Measurements from ENCODE around the gene IGSF3.
"Not testable (repeated sequence)": the region's sequence is repeated elsewhere in the genome, so short reads cannot be mapped to it uniquely, and the experiment has no call there.

Gene IGSF3

GRCh38 chr1:116642311-116643280, 24.9 kb downstream of the IGSF3 start:
- H3K27ac ChIP-seq (ENCODE audit: low read length); H3K4me3 ChIP-seq (ENCODE audit: low read length); H3K27me3 ChIP-seq (ENCODE audit: control insufficient read depth, insufficient read depth, low read length); H3K36me3 ChIP-seq (ENCODE audit: control insufficient read depth, low read depth, low read length); H3K9me3 ChIP-seq (ENCODE audit: control insufficient read depth, low read depth, low read length); H3K9ac ChIP-seq (ENCODE audit: low read length): not testable (repeated sequence)
- peaks cover 26% of the 10 kb centered on the region for H3K4me1 ChIP-seq (ENCODE audit: control insufficient read depth, low read depth, low read length)

- H3K9ac ChIP-seq (ENCODE audit: low read length); H3K9me3 ChIP-seq (ENCODE audit: control insufficient read depth, low read depth, low read length); H3K27me3 ChIP-seq (ENCODE audit: control insufficient read depth, insufficient read depth, low read length); H3K4me1 ChIP-seq (ENCODE audit: control insufficient read depth, low read depth, low read length); H3K4me3 ChIP-seq (ENCODE audit: low read length); H3K27ac ChIP-seq (ENCODE audit: low read length); H3K36me3 ChIP-seq (ENCODE audit: control insufficient read depth, low read depth, low read length): not testable (repeated sequence)
Observed at GRCh38 chr1:116637583-116637982, 29.9 kb downstream of the IGSF3 start.

DNA sequence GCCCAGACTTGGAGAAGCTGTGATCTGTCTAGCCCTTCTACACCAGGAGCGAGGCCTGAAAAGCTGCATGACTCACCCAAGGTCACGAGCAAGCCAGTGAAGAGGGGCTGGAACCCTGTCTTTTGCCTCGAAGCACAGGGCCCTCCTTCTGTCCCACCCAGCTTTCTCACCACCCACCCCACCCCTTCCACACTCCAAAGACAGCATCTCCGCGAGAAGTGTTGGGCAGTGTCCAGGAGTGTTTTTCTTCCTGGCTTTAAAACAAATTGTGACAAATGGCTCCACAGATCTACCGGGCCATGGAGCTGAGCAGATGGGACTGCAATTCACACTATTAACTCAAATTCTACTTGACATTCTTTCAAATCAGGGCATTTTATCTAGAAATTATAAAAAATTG, 30.9 kb downstream of the IGSF3 start:
- not testable (repeated sequence) for H3K9ac ChIP-seq (ENCODE audit: low read length); H3K27ac ChIP-seq (ENCODE audit: low read length); H3K4me3 ChIP-seq (ENCODE audit: low read length); H3K27me3 ChIP-seq (ENCODE audit: control insufficient read depth, insufficient read depth, low read length); H3K4me1 ChIP-seq (ENCODE audit: control insufficient read depth, low read depth, low read length); H3K9me3 ChIP-seq (ENCODE audit: control insufficient read depth, low read depth, low read length); H3K36me3 ChIP-seq (ENCODE audit: control insufficient read depth, low read depth, low read length)

DNA sequence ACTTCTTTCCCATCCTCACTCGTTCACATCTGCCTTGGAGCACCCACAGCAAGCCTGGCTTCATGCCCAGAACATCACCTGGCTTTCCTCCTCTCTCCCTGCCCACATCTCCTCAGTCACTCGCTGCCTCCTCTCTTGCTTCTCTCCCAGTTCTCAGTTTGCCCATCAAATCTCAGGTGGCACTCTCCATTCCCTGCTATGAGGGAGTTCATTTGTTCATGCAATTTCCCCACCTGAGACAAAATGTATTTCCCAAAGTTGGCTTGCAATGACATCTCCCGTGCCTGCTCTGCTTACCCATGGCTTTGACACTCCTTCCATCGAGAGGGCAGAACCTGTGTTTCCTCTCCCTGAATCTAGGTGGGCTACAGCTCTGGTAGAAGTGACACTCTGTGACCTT, 33.1 kb downstream of the IGSF3 start:
- not testable (repeated sequence) for H3K27ac ChIP-seq (ENCODE audit: low read length); H3K4me3 ChIP-seq (ENCODE audit: low read length); H3K36me3 ChIP-seq (ENCODE audit: control insufficient read depth, low read depth, low read length); H3K9me3 ChIP-seq (ENCODE audit: control insufficient read depth, low read depth, low read length); H3K27me3 ChIP-seq (ENCODE audit: control insufficient read depth, insufficient read depth, low read length); H3K9ac ChIP-seq (ENCODE audit: low read length)
- H3K4me1 ChIP-seq (ENCODE audit: control insufficient read depth, low read depth, low read length) = peaks cover 10% of the 10 kb centered on the region

- H3K9ac ChIP-seq (ENCODE audit: low read length) = not testable (repeated sequence)
Observed at GRCh38 chr1:116631996-116632925, 35.3 kb downstream of the IGSF3 start.

DNA sequence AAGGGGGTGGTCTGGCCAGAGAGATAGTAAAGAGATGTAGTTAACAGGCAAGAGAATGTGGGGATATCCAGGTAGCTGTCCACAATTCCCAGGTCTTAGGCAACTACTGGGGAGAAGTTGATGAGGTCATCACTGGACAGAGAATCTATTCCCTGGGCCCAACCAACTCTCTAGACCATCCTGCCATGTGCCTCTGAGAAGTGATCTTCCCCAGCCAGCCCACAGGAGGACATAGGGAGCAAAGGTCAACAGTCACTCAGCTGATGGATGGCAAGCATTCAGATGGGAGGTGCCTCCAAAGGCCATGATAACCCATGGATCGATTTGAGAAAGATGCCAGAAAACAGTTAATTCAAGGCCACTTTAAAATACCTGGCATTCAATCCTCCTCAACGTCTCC, 36.0 kb downstream of the IGSF3 start:
- not testable (repeated sequence) for H3K9me3 ChIP-seq (ENCODE audit: control insufficient read depth, low read depth, low read length); H3K4me3 ChIP-seq (ENCODE audit: low read length); H3K27me3 ChIP-seq (ENCODE audit: control insufficient read depth, insufficient read depth, low read length); H3K27ac ChIP-seq (ENCODE audit: low read length); H3K36me3 ChIP-seq (ENCODE audit: control insufficient read depth, low read depth, low read length); H3K9ac ChIP-seq (ENCODE audit: low read length)
- H3K4me1 ChIP-seq (ENCODE audit: control insufficient read depth, low read depth, low read length) = peaks cover 27% of the 10 kb centered on the region

More at GRCh38 chr1:116631996-116632925, 35.3 kb downstream of the IGSF3 start:
- H3K36me3 ChIP-seq (ENCODE audit: control insufficient read depth, low read depth, low read length); H3K4me3 ChIP-seq (ENCODE audit: low read length); H3K27me3 ChIP-seq (ENCODE audit: control insufficient read depth, insufficient read depth, low read length); H3K27ac ChIP-seq (ENCODE audit: low read length); H3K9me3 ChIP-seq (ENCODE audit: control insufficient read depth, low read depth, low read length): not testable (repeated sequence)
- peaks cover 22% of the 10 kb centered on the region for H3K4me1 ChIP-seq (ENCODE audit: control insufficient read depth, low read depth, low read length)

DNA sequence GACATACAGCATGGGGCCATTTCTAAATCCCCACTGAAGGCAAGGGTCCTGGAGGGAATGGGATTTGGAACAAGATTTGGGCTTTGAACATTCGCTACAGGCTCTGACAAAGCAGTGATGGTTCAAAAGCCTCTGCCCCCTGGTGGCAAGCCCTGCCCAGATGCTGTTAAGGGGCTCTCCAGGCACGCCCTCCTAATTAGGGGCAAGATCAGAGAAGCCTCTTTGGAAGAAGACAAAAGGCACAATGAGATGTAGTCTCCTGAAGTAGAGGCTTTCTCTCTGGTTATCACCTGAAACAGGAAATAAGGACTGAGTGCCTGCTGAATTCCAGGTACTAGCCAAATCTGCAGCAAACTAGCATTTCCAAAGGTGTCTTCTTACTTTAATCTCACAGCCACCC, 37.5 kb downstream of the IGSF3 start:
- not testable (repeated sequence) for H3K9ac ChIP-seq (ENCODE audit: low read length); H3K27ac ChIP-seq (ENCODE audit: low read length); H3K9me3 ChIP-seq (ENCODE audit: control insufficient read depth, low read depth, low read length); H3K36me3 ChIP-seq (ENCODE audit: control insufficient read depth, low read depth, low read length); H3K4me3 ChIP-seq (ENCODE audit: low read length); H3K27me3 ChIP-seq (ENCODE audit: control insufficient read depth, insufficient read depth, low read length)
- H3K4me1 ChIP-seq (ENCODE audit: control insufficient read depth, low read depth, low read length) = peaks cover 27% of the 10 kb centered on the region

GRCh38 chr1:116629441-116629840, 38.1 kb downstream of the IGSF3 start:
- H3K36me3 ChIP-seq (ENCODE audit: control insufficient read depth, low read depth, low read length); H3K4me3 ChIP-seq (ENCODE audit: low read length); H3K9ac ChIP-seq (ENCODE audit: low read length); H3K27me3 ChIP-seq (ENCODE audit: control insufficient read depth, insufficient read depth, low read length); H3K27ac ChIP-seq (ENCODE audit: low read length); H3K9me3 ChIP-seq (ENCODE audit: control insufficient read depth, low read depth, low read length): not testable (repeated sequence)
- peaks cover 27% of the 10 kb centered on the region for H3K4me1 ChIP-seq (ENCODE audit: control insufficient read depth, low read depth, low read length)

DNA sequence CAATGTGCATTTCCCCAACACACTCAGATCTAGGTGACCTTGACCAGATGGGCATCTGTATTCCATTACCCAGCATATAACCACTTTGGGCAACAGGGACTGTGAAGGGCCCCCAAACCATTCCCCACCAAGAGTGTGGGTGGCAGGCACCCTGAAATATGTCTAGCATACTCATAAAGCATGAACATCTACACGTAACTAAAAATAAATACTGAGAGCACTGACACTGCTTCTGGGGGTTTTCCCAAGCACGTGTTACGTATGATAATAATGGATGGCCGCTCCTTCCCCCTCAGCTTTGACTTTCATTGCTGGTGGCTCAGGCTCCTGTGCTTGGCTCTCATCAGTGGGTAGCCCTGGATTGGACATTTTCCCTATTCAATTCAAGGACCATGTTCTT, 39.1 kb downstream of the IGSF3 start:
- Histone ChIP-seq H3K9me3 (ENCODE audit: control insufficient read depth, low read depth, low read length) (no peaks in the 10 kb centered on the region), H3K4me3 (ENCODE audit: low read length) (no peak overlapping the region), H3K36me3 (ENCODE audit: control insufficient read depth, low read depth, low read length) (no peaks in the 10 kb centered on the region), H3K9ac (ENCODE audit: low read length) (no peak overlapping the region), H3K27ac (ENCODE audit: low read length) (no peak overlapping the region), H3K27me3 (ENCODE audit: control insufficient read depth, insufficient read depth, low read length) (peaks cover 5% of the 10 kb centered on the region), H3K4me1 (ENCODE audit: control insufficient read depth, low read depth, low read length) (peaks cover 27% of the 10 kb centered on the region)

DNA sequence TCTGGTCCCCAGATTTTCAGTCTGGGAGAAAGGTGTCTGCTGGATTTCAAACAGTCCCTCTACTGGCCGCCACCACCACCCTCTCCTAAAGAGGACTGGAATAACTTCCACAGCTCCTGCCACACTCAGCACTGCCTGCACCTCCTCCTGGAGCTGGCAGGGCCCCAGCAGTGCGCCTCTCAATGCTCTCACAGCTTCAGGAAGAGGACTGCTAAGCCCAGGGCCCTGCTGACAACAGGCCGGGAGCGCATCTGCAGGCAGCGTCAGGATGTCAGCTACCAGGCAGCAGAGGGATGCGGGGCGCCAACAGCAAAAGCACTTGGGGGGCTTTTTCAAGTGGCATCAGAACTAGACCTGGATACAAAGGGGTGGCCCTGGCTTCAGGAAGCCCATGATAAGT, 40.2 kb downstream of the IGSF3 start:
- not testable (repeated sequence) for H3K27me3 ChIP-seq (ENCODE audit: control insufficient read depth, insufficient read depth, low read length); H3K9ac ChIP-seq (ENCODE audit: low read length); H3K36me3 ChIP-seq (ENCODE audit: control insufficient read depth, low read depth, low read length); H3K4me3 ChIP-seq (ENCODE audit: low read length); H3K27ac ChIP-seq (ENCODE audit: low read length); H3K9me3 ChIP-seq (ENCODE audit: control insufficient read depth, low read depth, low read length)
- H3K4me1 ChIP-seq (ENCODE audit: control insufficient read depth, low read depth, low read length) = peaks cover 27% of the 10 kb centered on the region

GRCh38 chr1:116626915-116627314, 40.6 kb downstream of the IGSF3 start:
- H3K9ac ChIP-seq (ENCODE audit: low read length); H3K9me3 ChIP-seq (ENCODE audit: control insufficient read depth, low read depth, low read length); H3K4me3 ChIP-seq (ENCODE audit: low read length); H3K27ac ChIP-seq (ENCODE audit: low read length); H3K36me3 ChIP-seq (ENCODE audit: control insufficient read depth, low read depth, low read length); H3K27me3 ChIP-seq (ENCODE audit: control insufficient read depth, insufficient read depth, low read length): not testable (repeated sequence)
- H3K4me1 ChIP-seq (ENCODE audit: control insufficient read depth, low read depth, low read length) = peaks cover 27% of the 10 kb centered on the region

Measured in iPS-18a (cell line).